HG02981 (cell line): ENCODE measurements around the gene PRSS56.

Experiments used
- ATAC-seq: cut with Tn5 transposase; IDR thresholded peaks from one replicate; pipeline ENCODE4 v1.9.1; 2021; ENCODE audit warnings: mild to moderate bottlenecking, moderate library complexity; ENCODE audit not compliant: unreplicated experiment

The PRSS56 gene

GRCh38 chr2:232540441-232541041, 20.4 kb downstream of the PRSS56 start:
- no peak for ATAC-seq

- ATAC-seq = no peak
Observed at GRCh38 chr2:232541195-232541960, 21.2 kb downstream of the PRSS56 start.

DNA sequence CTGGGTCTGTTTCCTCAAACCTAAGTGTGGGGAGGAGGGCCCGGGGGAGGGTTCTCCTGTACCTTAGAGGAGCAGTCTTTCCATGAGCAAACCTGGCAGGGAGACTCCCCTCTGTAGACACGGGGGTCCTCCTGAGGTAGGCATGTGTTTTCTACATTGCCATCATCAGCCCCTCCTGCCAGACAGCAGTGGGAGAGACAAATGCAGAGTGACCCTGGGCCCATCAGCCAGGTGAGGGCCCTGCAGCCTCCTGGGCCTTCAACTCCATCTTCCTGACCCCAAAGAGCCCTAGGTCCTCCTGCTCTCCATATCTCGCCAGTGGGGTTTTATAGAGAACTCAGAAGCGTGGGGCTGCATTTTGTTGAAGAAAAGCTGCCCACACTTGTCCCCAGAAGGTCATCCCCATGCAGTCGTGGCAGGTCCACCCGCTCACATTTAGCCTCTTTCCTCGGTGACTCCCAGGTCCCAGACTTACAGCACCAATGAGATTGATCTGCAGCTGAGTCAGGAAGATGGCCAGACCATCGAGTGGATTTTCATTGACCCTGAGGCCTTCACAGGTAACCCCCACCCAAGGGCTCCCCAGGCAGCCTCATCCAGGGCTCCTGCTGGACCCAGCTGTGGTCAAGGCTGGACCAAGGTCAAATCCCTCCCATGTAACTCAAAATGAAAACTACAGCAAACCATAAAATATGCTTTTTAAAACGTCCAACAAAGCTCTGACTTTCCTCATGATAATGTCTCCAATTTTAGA, 21.9 kb downstream of the PRSS56 start:
- ATAC-seq = no peak

DNA sequence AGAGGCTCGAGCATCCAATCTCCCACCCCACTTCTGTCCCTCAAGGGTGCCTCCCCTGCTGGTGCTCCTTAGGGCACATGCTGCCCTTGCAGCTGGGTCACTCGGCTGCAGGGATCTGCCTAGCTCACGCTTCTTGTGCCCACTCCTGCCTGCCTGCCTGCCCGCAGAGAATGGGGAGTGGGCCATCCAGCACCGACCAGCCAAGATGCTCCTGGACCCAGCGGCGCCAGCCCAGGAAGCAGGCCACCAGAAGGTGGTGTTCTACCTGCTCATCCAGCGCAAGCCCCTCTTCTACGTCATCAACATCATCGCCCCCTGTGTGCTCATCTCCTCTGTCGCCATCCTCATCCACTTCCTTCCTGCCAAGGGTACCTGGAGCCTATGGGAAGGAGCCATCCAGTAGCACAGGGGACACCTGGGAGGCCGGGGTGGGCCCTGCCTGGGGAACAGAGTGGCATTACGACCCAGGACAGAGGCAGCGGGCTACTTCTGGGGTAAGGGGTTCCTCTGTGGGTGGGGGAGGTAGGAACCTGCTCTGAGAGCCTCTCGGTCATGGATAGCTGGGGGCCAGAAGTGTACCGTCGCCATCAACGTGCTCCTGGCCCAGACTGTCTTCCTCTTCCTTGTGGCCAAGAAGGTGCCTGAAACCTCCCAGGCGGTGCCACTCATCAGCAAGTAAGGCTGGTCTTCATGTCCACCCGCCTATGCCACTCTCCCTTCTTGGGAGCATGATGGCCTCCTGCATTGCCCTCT, 22.7 kb downstream of the PRSS56 start:
- ATAC-seq = no peak

- no peak for ATAC-seq
Observed at GRCh38 chr2:232543491-232543890, 23.3 kb downstream of the PRSS56 start.

GRCh38 chr2:232543928-232544631, 23.9 kb downstream of the PRSS56 start:
- ATAC-seq = no peak

- ATAC-seq = no peak
Observed at GRCh38 chr2:232544674-232545073, 24.5 kb downstream of the PRSS56 start.

DNA sequence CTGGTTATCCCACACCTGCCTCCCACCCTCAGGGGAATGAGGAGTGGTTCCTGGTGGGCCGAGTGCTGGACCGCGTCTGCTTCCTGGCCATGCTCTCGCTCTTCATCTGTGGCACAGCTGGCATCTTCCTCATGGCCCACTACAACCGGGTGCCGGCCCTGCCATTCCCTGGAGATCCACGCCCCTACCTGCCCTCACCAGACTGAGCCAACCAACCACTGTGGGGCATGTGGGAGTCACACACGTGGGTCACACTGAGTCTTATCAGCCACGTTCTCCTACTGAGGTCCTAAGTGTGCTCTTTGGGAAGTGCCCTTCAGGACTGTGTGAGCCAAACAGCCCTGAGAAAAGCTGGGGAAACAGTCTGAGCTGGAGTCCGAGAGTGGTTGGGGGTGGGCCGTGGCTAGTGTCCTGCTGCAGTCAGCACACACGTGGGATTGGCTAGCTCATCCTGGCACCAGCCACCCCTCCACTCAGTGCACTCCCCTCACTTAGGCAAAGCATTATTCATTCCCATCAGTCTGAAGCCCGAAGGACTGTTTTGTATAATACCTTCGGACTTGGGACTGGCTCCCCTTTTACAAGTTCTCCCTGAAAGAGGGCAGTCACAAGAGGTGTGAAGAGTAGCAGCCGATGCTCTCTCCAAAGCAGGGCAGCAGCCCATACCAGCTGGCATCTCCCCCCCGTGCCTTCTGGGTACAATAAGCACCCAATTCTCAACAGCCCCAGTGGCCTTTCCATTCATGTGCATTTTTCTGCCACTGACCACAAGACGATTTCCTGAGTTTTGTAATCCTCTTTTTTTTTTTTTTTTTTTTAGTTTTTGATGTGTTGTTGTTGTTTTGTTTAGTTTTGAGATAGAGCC, 25.6 kb downstream of the PRSS56 start:
- no peak for ATAC-seq

- no peak for ATAC-seq
Observed at GRCh38 chr2:232547991-232548390, 27.8 kb downstream of the PRSS56 start.

GRCh38 chr2:232549655-232550353, 29.6 kb downstream of the PRSS56 start:
- ATAC-seq = no peak

GRCh38 chr2:232550354-232551249, 30.4 kb downstream of the PRSS56 start, which contains the start of the genes EIF4E2 and TIGD1:
EIF4E2 (plus strand) TSS chr2:232550689; CDS start chr2:232550725, 36 bp downstream.
TIGD1 (minus strand) TSS chr2:232550557; CDS start chr2:232549882, 675 bp downstream.
- ATAC-seq = peak; percentile 95

DNA sequence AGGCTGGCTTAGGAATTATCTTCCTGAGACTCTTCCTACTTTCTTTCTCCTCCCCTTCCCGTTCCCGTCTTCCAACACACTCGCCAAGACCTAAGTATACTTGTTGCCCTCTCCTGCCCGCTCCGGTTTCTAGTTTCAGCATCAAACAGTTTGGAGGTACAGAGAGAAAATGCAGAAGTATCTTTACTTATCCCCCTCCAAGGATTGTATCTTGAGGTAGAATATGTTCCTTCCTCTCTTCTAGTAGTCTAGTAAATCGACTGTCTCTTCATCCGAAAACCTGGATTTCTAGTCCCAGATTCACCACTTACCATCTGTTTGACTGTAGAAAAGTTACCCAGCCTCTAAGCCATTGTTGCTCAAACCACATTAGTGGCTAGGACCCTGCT, 31.1 kb downstream of the PRSS56 start:
- no peak for ATAC-seq

GRCh38 chr2:232551776-232552175, 31.6 kb downstream of the PRSS56 start:
- ATAC-seq = no peak

- ATAC-seq = no peak
Observed at GRCh38 chr2:232556426-232556825, 36.2 kb downstream of the PRSS56 start.

- ATAC-seq = no peak
Observed at GRCh38 chr2:232562515-232563151, 42.4 kb downstream of the PRSS56 start.

- no peak for ATAC-seq
Observed at GRCh38 chr2:232563580-232563979, 43.4 kb downstream of the PRSS56 start.

- no peak for ATAC-seq
Observed at GRCh38 chr2:232567721-232568120, 47.5 kb downstream of the PRSS56 start.
